ENCODE measurements around the gene SEMA4G. TPM values are rescaled to one million over a fixed set of nuclear protein-coding genes. Genes with fewer than 3 reads are reported as not detected.

Gene SEMA4G
- total RNA-seq, 1 experiment from 2014 or later: 8.5 TPM

GRCh38 chr10:100980311-100980710, 11.0 kb downstream of the SEMA4G start:
- H3K9me3 Mint-ChIP-seq: no peaks in the 10 kb centered on the region; a peak in 1 of 5 replicates

More at GRCh38 chr10:100980311-100980710, 11.0 kb downstream of the SEMA4G start:
- Histone ChIP-seq H3K79me2 (ENCODE audit: insufficient read depth, low read length) (no peaks in the 10 kb centered on the region), H3K18ac (ENCODE audit: insufficient read length, low read depth, low read length) (no peak overlapping the region), H3K9ac (ENCODE audit: extremely low read depth, insufficient read length, low read length) (no peak overlapping the region), H3K14ac (ENCODE audit: insufficient read depth, low read length) (no peak overlapping the region), H2AFZ (ENCODE audit: low read length) (no peak overlapping the region), H4K8ac (replicated peaks; ENCODE audit: insufficient read length, low read depth, low read length) (no peak overlapping the region), H3K23me2 (ENCODE audit: insufficient read length, low read depth, low read length, poor library complexity, severe bottlenecking) (no peaks in the 10 kb centered on the region), H3K56ac (ENCODE audit: insufficient read length, low read depth, low read length) (no peak overlapping the region), H2BK12ac (ENCODE audit: insufficient read length, low read depth, low read length) (no peak overlapping the region), H2BK120ac (ENCODE audit: low read depth, low read length, poor library complexity, severe bottlenecking) (no peak overlapping the region), H3K4me2 (ENCODE audit: insufficient read depth, insufficient read length, low read length) (no peak overlapping the region), H3T11ph (ENCODE audit: low read length) (no peak overlapping the region), H3K27ac (ENCODE audit: insufficient read length, low read depth, low read length) (no peak overlapping the region), H2AK5ac (ENCODE audit: insufficient read length, low read length) (no peak overlapping the region), H2BK20ac (ENCODE audit: low read depth, low read length, poor library complexity, severe bottlenecking) (no peak overlapping the region), H2BK5ac (ENCODE audit: insufficient read length, low read length) (no peak overlapping the region), H3K27me3 (ENCODE audit: insufficient read depth, low read length) (no peaks in the 10 kb centered on the region), H4K20me1 (ENCODE audit: control insufficient read depth, insufficient read depth, insufficient read length) (no peaks in the 10 kb centered on the region), H3K23ac (ENCODE audit: insufficient read length, low read depth, low read length) (no peak overlapping the region), H2BK15ac (ENCODE audit: low read depth, low read length) (no peak overlapping the region), H3K4ac (ENCODE audit: low read depth, low read length) (no peak overlapping the region), H3K4me1 (ENCODE audit: insufficient read depth, low read length) (no peaks in the 10 kb centered on the region), H3K79me1 (ENCODE audit: insufficient read depth, low read depth, low read length, poor library complexity, severe bottlenecking) (no peaks in the 10 kb centered on the region), H3K9me3 (ENCODE audit: control insufficient read depth, low read depth, low read length) (no peaks in the 10 kb centered on the region), H4K5ac (ENCODE audit: insufficient read length, low read depth, low read length) (no peak overlapping the region), H4K91ac (ENCODE audit: insufficient read length, low read depth, low read length) (no peak overlapping the region)
- H3K4me1 Mint-ChIP-seq: no peaks in the 10 kb centered on the region
- no CpG with 5 or more reads among the region's 2 CpGs for WGBS (ENCODE audit: extremely low coverage, insufficient read length, low lambda C conversion rate)
- H3K27me3 Mint-ChIP-seq (ENCODE audit: low read depth): no peaks in the 10 kb centered on the region; the same call in 1 of the 2 replicates
- DNase-seq: no peak
- H3K36me3 Mint-ChIP-seq (ENCODE audit: insufficient read depth in 1 of 3, low read depth in 3 of 3): peaks cover 3 to 24% (median 21%) of the 10 kb centered on the region in 3 experiments; a peak in 5 of 7 replicates
- H3K27ac Mint-ChIP-seq: no peak overlapping the region
- no peak overlapping the region for H3K4me3 Mint-ChIP-seq
- TF ChIP-seq CTCF (conservative IDR thresholded peaks at IDR 0.05): no peak
